ENCODE data around the gene DENND1A.

DENND1A gene

DNA sequence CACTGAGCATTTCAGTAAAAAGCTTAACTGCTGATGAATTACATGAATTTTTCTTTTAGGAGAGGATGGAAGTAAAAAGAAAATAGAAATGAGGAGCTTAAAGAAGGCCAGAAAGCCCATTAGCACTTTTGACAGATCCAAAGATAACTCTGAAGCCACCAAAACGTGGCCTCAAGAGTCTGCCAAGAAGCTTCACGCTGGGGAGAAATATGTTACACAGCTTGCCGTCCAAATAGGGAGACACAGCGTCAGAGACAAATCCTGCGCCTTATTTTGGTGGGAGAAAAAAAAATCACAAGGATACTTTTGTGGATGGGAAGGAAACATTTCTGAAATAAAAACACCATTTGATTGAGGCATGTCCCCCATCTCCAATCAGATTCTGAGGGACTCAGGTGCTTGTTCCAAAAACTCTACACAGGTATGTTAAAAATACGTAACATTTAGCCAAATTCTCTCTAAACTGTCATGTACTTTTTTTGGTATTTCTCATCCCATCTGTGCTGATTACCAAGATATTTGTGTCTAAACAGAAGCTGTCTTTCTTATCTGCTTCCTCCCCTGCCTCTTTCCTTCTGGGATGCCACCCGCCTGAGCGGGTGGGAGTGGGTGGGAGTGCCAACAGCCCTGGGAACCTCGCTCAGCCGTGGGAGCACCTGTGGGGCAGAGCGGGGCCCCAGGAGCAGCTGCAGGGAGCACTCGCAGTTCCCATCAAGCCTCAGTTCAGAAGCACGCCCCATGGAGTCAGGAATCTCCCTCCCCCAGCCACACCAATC, 275.5 kb downstream of the DENND1A start:
- TF ChIP-seq CTCF (IDR thresholded peaks at IDR 0.05) = no peak

DNA sequence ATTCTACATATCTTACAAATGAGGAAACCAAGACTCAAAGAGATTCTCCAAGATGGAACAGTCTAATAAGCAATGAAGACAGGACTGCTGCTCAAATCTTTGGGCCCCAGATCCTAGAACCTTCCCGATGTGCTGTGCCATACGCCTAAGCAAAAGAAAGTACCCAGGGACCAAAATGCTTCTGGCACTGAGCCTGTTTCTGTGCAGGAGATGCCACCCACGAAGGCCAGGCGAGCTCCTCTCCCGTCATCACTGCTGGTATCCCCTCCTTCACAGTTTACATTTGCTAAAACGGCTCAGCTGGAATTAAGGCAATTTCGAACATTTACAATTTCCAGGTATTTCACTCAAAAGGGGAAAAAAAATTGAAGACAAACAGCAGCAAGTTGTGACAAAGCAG, 277.5 kb downstream of the DENND1A start:
- no peak for TF ChIP-seq CTCF (IDR thresholded peaks at IDR 0.05)

GRCh38 chr9:123651871-123652270, 278.1 kb downstream of the DENND1A start:
- no peak for TF ChIP-seq CTCF (IDR thresholded peaks at IDR 0.05)

DNA sequence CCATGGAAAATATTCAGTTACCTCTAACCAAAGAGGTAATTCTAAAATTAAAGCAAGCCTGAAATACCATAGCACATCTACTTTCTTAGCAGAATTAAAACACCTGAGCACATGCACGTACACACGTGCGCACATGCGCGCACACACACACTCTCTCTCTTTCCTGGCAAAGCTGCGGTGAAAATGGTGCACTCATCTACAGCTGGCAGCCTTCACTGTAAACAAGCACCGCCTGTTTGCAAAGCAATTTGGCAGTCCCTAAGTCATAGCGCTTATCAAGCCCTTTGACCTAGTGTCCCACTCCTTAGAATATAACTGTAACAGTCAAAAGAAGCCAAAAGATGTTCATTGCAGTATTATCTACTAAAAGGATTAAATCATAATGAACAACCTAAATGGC, 278.7 kb downstream of the DENND1A start:
- TF ChIP-seq CTCF (IDR thresholded peaks at IDR 0.05) = no peak

DNA sequence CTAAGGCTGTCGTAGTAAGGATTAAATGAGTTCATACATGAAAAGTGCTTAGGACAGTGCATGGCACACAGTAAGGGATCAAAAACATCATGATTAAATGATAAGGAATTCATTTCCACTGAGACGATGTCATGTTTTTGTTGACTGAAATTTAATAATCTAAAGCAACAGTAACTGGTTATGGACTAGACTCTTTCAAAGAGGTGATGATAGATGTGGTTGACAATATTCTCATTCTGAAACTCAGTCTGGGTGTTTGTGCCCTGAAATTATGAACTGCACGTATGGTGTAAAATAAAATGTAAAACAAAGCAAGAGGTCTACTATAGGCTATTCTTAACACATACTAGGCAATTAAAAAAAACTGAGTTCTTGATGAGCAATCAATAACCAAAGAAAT, 280.0 kb downstream of the DENND1A start:
- TF ChIP-seq CTCF (IDR thresholded peaks at IDR 0.05) = no peak

- TF ChIP-seq CTCF (IDR thresholded peaks at IDR 0.05) = no peak
Measured at GRCh38 chr9:123647145-123647544, 282.8 kb downstream of the DENND1A start.

- no peak for TF ChIP-seq CTCF (IDR thresholded peaks at IDR 0.05)
Measured at GRCh38 chr9:123645762-123646161, 284.2 kb downstream of the DENND1A start.

GRCh38 chr9:123645126-123645525, 284.8 kb downstream of the DENND1A start:
- TF ChIP-seq CTCF (IDR thresholded peaks at IDR 0.05) = no peak

Data from LNCAP (cell line).